ENCODE results near the gene TRAK1.

TRAK1 gene

GRCh38 chr3:42148086-42148848 lies 57.1 kb downstream of the TRAK1 start:
- DNase-seq (ENCODE audit: insufficient read length, low spot score), result no peak
- TF ChIP-seq TAF1 (IDR thresholded peaks at IDR 0.05; ENCODE audit: low read depth, low read length) (no peak), POLR2AphosphoS5 (IDR thresholded peaks at IDR 0.05; ENCODE audit: low read depth, low read length) (no peak), POLR2A (IDR thresholded peaks at IDR 0.05; ENCODE audit: low read depth, low read length) (no peak), POU2F2 (IDR thresholded peaks at IDR 0.05; ENCODE audit: low read depth, low read length) (no peak), SPI1 (IDR thresholded peaks at IDR 0.05; ENCODE audit: low read depth, low read length) (no peak), PAX5 (IDR thresholded peaks at IDR 0.05; ENCODE audit: insufficient read depth, low read length, severe bottlenecking) (no peak)
- FAIRE-seq, result peak; percentile 79

DNA sequence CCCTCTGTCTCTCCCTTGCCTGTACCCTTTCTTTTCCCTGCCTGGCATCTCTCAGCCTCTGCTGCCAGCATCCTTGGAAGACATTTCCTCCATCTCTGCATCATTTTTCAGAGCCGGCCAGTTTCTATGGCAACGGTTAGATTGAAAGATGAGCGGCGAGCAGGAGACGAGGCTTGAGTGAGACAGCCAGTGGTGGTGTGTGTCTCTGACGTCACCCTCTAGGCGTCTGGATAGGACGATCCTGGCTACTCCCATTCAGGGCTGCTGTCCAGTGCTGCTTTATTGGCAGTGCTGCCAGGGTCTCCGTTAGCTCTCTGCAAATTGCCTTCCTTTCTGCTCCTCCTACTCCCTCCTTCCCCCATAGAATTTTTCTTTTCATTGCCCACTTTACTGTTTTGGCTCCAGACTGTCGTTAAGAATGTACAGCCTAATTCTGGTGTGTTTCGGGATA lies 57.9 kb downstream of the TRAK1 start:
- TF ChIP-seq SPI1 (IDR thresholded peaks at IDR 0.05; ENCODE audit: low read depth, low read length) (no peak), POLR2A (IDR thresholded peaks at IDR 0.05; ENCODE audit: low read depth, low read length) (no peak), POLR2AphosphoS5 (IDR thresholded peaks at IDR 0.05; ENCODE audit: low read depth, low read length) (no peak), TAF1 (IDR thresholded peaks at IDR 0.05; ENCODE audit: low read depth, low read length) (no peak), POU2F2 (IDR thresholded peaks at IDR 0.05; ENCODE audit: low read depth, low read length) (no peak), PAX5 (IDR thresholded peaks at IDR 0.05; ENCODE audit: insufficient read depth, low read length, severe bottlenecking) (no peak)
- FAIRE-seq (no peak), DNase-seq (ENCODE audit: insufficient read length, low spot score) (no peak)

- no peak for TF ChIP-seq PAX5 (IDR thresholded peaks at IDR 0.05; ENCODE audit: insufficient read depth, low read length, severe bottlenecking)
- no peak for TF ChIP-seq POLR2AphosphoS5 (IDR thresholded peaks at IDR 0.05; ENCODE audit: low read depth, low read length)
- TF ChIP-seq TAF1 (IDR thresholded peaks at IDR 0.05; ENCODE audit: low read depth, low read length), result no peak
- no peak for TF ChIP-seq POLR2A (IDR thresholded peaks at IDR 0.05; ENCODE audit: low read depth, low read length)
- no peak for TF ChIP-seq POU2F2 (IDR thresholded peaks at IDR 0.05; ENCODE audit: low read depth, low read length)
- no peak for TF ChIP-seq SPI1 (IDR thresholded peaks at IDR 0.05; ENCODE audit: low read depth, low read length)
- FAIRE-seq, result no peak
- DNase-seq (ENCODE audit: insufficient read length, low spot score), result no peak
Measured at GRCh38 chr3:42149532-42149931, 58.4 kb downstream of the TRAK1 start.

- TF ChIP-seq POLR2A (IDR thresholded peaks at IDR 0.05; ENCODE audit: low read depth, low read length) (no peak), SPI1 (IDR thresholded peaks at IDR 0.05; ENCODE audit: low read depth, low read length) (no peak), POU2F2 (IDR thresholded peaks at IDR 0.05; ENCODE audit: low read depth, low read length) (no peak), POLR2AphosphoS5 (IDR thresholded peaks at IDR 0.05; ENCODE audit: low read depth, low read length) (no peak), TAF1 (IDR thresholded peaks at IDR 0.05; ENCODE audit: low read depth, low read length) (no peak), PAX5 (IDR thresholded peaks at IDR 0.05; ENCODE audit: insufficient read depth, low read length, severe bottlenecking) (no peak)
- FAIRE-seq (no peak), DNase-seq (ENCODE audit: insufficient read length, low spot score) (no peak)
Measured at GRCh38 chr3:42149975-42150374, 58.8 kb downstream of the TRAK1 start.

DNA sequence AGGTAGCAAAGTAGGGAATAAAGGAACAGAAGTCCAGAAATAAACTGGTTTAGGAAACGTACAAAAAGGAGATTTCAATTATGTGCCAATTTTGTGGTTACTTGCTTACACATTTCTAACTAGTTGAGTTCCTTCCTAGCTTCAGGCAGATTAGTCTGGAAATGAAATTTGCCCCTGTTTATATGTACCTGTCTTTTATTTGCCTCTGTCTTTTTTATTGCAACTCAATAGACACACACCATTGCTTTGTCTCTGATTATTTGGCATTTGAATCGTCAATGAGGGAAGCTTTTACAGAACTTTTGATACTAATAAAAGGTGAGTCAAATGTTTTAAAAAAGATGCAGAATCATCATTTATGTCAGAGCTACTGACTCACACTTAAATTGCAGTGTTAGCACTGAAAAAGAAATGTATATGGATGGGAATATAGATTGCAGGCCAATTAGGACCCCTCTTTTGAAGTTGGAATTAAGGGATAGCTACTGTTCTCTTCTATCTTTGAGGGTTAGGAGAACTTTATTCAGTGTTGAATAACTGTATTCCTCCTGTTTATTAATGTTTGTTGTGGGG lies 60.5 kb downstream of the TRAK1 start:
- TF ChIP-seq PAX5 (IDR thresholded peaks at IDR 0.05; ENCODE audit: insufficient read depth, low read length, severe bottlenecking), result no peak
- TF ChIP-seq POU2F2 (IDR thresholded peaks at IDR 0.05; ENCODE audit: low read depth, low read length), result no peak
- no peak for TF ChIP-seq POLR2A (IDR thresholded peaks at IDR 0.05; ENCODE audit: low read depth, low read length)
- no peak for TF ChIP-seq POLR2AphosphoS5 (IDR thresholded peaks at IDR 0.05; ENCODE audit: low read depth, low read length)
- no peak for TF ChIP-seq SPI1 (IDR thresholded peaks at IDR 0.05; ENCODE audit: low read depth, low read length)
- TF ChIP-seq TAF1 (IDR thresholded peaks at IDR 0.05; ENCODE audit: low read depth, low read length), result no peak
- DNase-seq (ENCODE audit: insufficient read length, low spot score), result no peak
- no peak for FAIRE-seq

GRCh38 chr3:42152193-42152592 lies 61.0 kb downstream of the TRAK1 start:
- TF ChIP-seq PAX5 (IDR thresholded peaks at IDR 0.05; ENCODE audit: insufficient read depth, low read length, severe bottlenecking) (no peak), POLR2AphosphoS5 (IDR thresholded peaks at IDR 0.05; ENCODE audit: low read depth, low read length) (no peak), SPI1 (IDR thresholded peaks at IDR 0.05; ENCODE audit: low read depth, low read length) (no peak), POLR2A (IDR thresholded peaks at IDR 0.05; ENCODE audit: low read depth, low read length) (no peak), TAF1 (IDR thresholded peaks at IDR 0.05; ENCODE audit: low read depth, low read length) (no peak), POU2F2 (IDR thresholded peaks at IDR 0.05; ENCODE audit: low read depth, low read length) (no peak)
- FAIRE-seq (no peak), DNase-seq (ENCODE audit: insufficient read length, low spot score) (no peak)

DNA sequence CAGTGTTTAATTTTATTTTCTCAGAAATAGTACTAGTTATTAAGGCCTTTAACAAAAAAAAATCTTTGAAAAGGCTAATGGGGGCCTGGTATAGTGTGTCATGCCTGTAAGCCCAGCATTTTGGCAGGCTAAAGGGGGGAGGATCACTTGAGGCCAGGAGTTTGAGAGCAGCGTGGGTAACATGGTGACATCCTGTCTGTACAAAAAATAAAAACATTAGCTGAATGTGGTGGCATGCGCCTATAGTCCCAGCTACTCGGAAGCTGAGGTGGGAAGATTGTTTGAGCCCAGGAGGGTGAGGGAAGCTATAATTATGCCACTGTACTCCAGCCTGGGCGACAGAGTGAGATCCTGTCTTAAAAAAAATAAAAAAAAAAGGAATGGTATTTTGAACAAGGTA lies 61.9 kb downstream of the TRAK1 start:
- no peak for DNase-seq (ENCODE audit: insufficient read length, low spot score)
- TF ChIP-seq TAF1 (IDR thresholded peaks at IDR 0.05; ENCODE audit: low read depth, low read length) (no peak), POU2F2 (IDR thresholded peaks at IDR 0.05; ENCODE audit: low read depth, low read length) (no peak), POLR2A (IDR thresholded peaks at IDR 0.05; ENCODE audit: low read depth, low read length) (no peak), PAX5 (IDR thresholded peaks at IDR 0.05; ENCODE audit: insufficient read depth, low read length, severe bottlenecking) (no peak), SPI1 (IDR thresholded peaks at IDR 0.05; ENCODE audit: low read depth, low read length) (no peak), POLR2AphosphoS5 (IDR thresholded peaks at IDR 0.05; ENCODE audit: low read depth, low read length) (no peak)
- no peak for FAIRE-seq

GRCh38 chr3:42157540-42158538 lies 66.7 kb downstream of the TRAK1 start:
- TF ChIP-seq PAX5 (IDR thresholded peaks at IDR 0.05; ENCODE audit: insufficient read depth, low read length, severe bottlenecking) (no peak), SPI1 (IDR thresholded peaks at IDR 0.05; ENCODE audit: low read depth, low read length) (peak; percentile 32; the same call in 1 of the 2 replicates)
- no peak for DNase-seq (ENCODE audit: insufficient read length, low spot score)
- FAIRE-seq, result peak; percentile 56

- no peak for FAIRE-seq
- no peak for DNase-seq (ENCODE audit: insufficient read length, low spot score)
Measured at GRCh38 chr3:42159147-42159546, 68.0 kb downstream of the TRAK1 start.

More at GRCh38 chr3:42159147-42159546, 68.0 kb downstream of the TRAK1 start:
- no peak for TF ChIP-seq POLR2A (IDR thresholded peaks at IDR 0.05; ENCODE audit: low read depth, low read length)

Measured in GM12891 (cell line).